Stimulated activated CD8-positive, alpha-beta memory T cell treated with anti-CD3 and anti-CD28 coated beads, Interleukin-4, amount 100 ng/mL, for 24 hours (primary cell): Measurements from ENCODE around the gene PIGQ.

ENCODE experiments used
- DNase-seq: peaks from one replicate; pipeline ENCODE4 v3.0.0-alpha.2; 2020; ENCODE audit warnings: low read depth

PIGQ gene

DNA sequence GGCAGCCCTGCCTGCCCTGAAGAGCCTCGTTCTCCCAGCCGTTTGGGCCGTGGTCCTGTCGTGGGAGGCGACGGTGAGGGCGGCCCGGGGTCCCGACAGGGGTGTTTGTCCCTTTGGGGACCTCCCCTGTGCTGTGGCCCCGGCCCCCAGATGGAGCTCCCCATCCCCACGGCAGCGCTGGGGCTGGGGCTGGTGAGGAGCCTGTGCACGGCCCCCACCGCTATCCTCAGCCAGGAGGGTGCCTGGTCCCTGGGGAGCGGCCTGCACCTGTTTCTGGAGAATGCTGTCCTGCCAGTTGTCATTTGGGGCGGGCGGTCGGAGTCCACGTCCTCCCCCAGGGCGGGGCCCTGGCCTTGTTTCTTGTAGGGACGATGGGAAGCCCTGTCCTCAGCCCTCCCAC, 35.6 kb upstream of the PIGQ start:
- DNase-seq, result no peak

DNA sequence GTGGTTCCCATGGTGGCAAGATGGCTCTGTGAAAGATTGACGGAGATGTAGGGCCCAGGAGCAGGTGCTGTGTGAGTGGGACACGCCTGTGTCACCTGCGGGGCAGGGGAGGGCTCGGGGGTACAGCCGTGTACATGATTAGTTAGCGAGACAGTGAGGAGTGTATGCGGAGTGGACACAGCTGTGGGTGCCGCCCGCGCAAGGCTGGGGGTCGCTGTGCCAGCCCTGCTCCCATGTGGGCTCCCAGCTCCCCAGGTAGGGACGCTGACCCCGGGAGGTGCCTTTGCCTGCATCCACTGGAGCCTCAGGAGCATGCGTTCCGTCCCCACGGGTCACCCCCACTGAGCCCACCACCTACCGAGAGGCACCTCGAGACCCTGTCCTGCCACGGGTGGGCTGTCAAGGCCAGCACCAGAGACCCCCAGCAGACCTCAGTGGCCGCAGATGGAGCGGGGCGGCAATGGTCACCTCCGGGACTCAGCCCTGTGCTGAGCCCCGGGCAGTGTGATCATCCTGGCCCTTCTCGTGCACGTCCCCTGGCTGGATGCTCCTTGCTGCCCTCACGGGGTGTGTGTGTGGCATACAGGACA, 34.8 kb upstream of the PIGQ start:
- DNase-seq, result no peak

DNA sequence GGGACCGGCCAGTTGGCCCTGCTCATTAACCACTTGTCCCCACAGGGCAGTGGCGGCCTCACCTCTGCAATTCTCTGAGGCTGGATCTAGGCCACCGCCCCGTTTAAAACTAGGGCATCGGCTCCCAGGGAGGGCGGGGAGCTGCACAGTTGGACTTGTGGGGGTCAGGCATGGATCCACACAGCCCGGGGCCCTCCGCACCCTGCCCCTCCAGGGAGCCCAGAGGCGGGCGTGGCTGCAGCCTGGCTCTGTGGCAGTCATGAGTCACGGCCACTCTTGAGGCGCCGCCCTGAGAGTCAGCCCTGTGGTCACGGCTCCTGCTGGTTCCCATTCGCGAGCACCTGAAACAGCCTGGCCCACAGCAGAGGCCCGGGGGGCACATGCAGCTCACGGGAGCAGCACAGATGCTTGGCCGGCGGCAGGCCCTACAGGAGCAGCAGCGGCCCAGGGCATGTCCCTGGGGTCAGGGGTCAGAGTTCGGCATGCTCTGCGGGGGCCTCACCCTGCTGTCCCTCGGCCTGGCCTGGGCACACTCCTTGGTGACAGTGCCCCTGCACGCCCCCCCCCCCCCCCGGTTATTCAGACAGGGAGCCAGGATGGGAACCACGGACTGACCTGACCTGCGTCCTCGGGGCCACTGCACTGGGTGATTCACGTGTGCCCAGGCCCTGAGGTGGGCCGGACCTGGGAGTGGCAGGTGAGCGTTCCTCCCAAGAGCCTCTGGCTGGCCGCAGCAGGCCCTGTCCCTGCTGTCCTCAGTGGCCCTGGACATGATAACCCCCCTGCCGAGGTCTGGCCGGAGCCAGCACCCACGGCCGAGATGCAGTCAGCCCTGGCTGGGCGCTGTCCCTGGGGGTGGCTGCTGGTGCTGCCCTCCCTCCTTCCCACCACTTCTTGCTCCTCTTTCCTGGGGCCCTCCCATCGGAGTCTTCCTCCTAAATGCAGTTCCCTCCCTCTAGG, 34.0 kb upstream of the PIGQ start:
- DNase-seq, result no peak

GRCh38 chr16:536746-537145, 33.0 kb upstream of the PIGQ start:
- DNase-seq, result no peak

DNA sequence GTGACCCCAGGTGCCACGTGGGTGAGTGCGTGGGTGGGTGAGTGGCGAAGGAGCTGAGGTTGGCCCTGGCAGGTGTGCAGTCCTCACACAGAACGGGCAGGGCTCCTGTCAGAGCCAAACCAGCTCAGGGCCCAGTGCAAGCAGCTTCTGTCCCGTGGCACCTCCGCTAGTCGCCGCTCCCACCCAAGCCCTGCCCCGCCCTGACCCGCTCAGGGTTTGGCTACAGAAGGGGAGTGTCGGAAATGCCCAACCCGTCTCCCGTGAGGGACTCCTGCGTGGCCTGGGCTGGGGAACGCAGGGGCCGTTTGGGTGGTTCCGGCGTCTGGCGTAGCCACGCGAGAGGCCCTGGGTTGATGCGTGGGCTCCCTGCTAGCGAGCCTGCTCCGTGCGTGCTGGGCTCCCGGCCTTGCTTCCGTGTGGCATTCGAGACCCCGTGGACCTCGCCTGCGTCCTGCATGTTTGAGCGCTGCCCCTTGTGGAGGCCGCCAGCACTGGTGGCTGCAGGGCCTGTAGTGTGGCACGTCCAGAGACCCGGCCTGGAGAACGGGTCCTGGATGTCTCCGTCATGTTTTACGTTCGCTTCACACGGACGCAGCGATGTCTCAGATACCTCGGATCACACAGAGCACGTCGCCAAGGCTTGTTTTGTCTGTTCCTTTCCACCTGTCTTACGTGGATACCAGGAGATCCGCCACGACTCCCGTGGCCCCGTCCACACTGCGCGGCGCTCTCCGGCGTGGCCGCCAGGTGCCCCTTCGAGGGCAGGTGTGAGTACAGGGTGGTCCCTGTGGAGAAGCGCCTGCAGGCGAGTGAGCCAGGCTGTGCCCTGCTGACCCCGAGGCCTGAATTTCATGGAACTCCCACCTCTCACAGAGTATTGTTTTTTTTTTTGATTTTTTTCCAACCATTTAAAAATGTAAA, 32.1 kb upstream of the PIGQ start:
- no peak for DNase-seq

DNA sequence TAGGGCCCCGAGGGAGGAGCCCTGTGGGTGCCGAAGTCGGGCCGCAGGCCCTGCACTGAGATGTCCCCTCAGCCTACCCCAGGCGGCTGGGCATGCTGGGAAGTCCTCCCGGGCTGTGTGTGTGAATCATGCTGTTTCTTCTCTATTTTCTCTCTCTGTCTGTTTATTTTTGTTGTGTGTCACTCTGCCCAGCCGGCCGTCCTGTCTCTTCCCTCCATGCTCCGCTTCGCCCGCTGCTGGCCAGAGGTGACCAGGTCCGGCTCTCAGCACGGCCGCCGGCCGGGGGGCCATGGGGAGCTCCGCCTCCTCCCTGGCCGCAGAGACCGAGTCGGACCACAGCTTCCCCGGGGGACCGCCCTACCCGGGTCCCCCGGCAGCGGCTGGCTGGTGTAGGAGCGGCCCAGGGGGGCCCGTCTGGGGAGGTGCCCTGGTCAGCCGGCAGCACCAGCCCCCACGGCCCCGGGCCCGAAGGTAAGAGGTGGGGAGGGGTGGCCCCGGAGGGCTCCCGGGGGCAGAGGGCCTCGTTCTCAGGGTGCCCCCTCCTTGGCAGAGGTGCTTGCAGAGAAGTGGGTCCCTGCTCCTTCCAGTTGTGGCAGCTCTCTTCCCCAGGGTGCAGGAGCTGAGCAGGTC, 29.8 kb upstream of the PIGQ start:
- DNase-seq, result no peak

DNA sequence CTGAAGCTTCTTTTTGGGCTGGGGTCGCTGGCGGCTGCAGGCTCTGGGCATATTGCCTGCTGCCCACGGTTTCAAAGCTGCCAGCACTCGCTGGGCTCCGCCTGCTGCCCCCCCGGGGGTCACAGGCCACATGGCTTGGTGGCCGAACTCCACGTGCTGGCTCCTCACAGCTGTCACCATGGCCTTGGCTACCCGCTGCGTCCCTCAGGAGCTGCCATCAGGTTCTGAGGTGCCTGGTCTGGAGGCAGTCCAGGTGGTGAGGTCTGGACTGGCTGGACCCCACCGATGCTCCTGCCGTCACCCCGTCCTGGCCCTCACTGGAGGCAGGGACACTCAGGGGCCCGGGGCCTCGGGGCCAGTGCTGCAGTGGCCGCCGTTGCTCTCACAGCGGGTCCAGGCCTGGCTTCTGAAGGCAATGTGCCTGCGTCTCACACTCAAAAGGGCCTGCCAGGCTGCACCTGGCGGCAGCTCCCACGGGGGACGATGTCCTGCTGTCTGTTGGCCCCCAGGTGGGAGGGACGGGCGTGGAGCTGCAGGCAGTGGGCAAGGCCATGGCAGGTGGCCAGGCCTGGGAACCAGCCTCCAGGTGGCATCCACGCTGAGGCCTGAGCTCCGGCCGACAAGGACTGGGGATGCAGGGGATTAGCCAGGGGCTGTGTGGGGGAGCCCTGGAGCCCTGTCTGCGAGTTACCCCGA, 29.0 kb upstream of the PIGQ start:
- DNase-seq, result no peak

GRCh38 chr16:543301-544164, 26.2 kb upstream of the PIGQ start:
- DNase-seq, result no peak

- no peak for DNase-seq
These were observed 25.3 kb upstream of the PIGQ start for GRCh38 chr16:544517-544916.

- no peak for DNase-seq
These were observed 22.6 kb upstream of the PIGQ start for GRCh38 chr16:546909-547770.

DNA sequence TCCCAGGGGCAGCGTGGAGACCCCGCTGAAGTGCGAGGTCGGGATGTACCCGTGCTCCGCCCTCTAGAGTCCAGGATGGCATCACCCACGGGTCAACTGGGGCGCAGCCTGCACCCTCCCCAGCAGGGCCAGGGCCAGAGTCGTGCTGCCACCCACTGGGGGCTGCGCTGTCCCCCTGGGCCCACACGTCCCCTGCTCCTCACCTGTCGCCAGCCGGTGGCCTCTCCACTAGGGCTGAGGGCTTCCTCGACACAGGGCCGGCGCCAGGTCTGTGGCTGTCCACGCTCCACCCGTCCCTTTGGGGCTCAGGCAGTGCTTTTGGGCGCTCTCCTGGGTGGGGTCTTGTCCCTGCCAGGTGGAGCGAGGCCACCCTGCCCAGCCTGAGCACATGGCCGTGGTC, 21.2 kb upstream of the PIGQ start:
- DNase-seq, result no peak

- DNase-seq, result no peak
These were observed 20.1 kb upstream of the PIGQ start for GRCh38 chr16:549544-550263.

DNA sequence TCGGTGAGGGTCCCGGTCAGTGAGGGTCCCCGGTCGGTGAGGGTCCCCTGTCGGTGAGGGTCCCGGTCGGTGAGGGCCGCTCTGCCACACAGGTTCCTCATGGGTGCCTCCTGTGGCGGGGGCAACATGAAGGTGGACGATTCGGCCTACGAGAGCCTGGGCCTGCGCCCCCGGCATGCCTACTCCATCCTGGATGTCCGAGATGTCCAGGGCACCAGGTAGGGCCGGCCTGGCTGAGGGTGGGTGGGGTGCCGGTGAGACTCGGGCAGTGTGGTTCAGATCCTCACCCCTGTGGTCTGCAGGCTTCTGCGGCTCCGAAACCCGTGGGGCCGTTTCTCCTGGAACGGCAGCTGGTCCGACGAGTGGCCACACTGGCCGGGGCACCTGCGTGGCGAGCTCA, 18.6 kb upstream of the PIGQ start:
- DNase-seq, result no peak

DNA sequence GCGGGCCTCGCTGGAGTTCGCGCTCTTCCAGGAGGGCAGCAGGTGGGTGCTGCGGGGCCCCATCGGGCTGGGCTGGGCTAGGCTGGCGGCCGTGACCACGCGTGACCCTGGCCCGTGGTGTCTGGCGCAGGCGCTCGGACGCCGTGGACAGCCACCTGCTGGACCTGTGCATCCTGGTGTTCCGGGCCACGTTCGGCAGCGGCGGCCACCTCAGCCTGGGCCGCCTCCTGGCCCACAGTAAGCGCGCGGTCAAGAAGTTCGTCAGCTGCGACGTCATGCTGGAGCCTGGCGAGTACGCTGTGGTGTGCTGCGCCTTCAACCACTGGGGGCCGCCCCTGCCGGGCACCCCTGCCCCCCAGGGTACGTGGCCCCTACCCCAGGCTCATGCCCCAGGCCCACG, 17.6 kb upstream of the PIGQ start:
- no peak for DNase-seq

GRCh38 chr16:553601-554296, 16.0 kb upstream of the PIGQ start:
- no peak for DNase-seq

DNA sequence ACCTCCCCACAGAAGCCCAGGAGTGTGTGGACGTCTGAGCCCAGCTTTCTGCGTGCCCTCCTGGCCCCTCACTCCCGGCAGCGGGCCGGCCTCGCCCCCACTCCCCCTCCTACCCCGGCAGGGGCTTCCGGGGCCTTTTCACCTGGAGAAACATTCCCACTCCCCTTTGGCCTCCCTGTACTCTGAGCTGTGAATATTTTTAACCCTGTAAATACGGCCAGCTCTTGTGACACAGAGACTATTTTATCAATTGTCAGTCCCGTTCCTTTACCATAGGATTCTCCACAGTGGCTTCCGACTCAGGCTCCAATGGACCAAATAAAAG, 15.5 kb upstream of the PIGQ start:
- DNase-seq, result no peak

- DNase-seq, result no peak
These were observed 15.0 kb upstream of the PIGQ start for GRCh38 chr16:554640-555365.
